Astrocyte of the spinal cord (primary cell): ENCODE data around the gene GJB3.

ENCODE experiments used
- DNase-seq: peaks from one replicate; pipeline ENCODE4 v3.0.0; 2011; ENCODE audit warnings: low read depth, low spot score
- H3K4me3 ChIP-seq: 2 replicates; pipeline ENCODE4 v1.5.1; 2011; ENCODE audit warnings: low read depth, mild to moderate bottlenecking, low read length, moderate library complexity
- in situ Hi-C: cut with HindIII; loops from 2 replicates; pipeline ENCODE4 v1.10.0; 2017; ENCODE audit warnings: low sequenced_read_pairs
- TF ChIP-seq, protein P1 (sequence below): IDR thresholded peaks from 2 replicates; pipeline ENCODE4 v1.5.1; 2012; ENCODE audit warnings: low read depth, mild to moderate bottlenecking, low read length, inconsistent platforms

The GJB3 gene

GRCh38 chr1:34759503-34760357, 21.3 kb upstream of the GJB3 start, which contains the start of gene GJB4:
Gene GJB4, plus strand, starts transcription at chr1:34759740. Its CDS starts 1,515 bp downstream, at chr1:34761255.
- DNase-seq = no peak
- TF ChIP-seq, protein P1, sequence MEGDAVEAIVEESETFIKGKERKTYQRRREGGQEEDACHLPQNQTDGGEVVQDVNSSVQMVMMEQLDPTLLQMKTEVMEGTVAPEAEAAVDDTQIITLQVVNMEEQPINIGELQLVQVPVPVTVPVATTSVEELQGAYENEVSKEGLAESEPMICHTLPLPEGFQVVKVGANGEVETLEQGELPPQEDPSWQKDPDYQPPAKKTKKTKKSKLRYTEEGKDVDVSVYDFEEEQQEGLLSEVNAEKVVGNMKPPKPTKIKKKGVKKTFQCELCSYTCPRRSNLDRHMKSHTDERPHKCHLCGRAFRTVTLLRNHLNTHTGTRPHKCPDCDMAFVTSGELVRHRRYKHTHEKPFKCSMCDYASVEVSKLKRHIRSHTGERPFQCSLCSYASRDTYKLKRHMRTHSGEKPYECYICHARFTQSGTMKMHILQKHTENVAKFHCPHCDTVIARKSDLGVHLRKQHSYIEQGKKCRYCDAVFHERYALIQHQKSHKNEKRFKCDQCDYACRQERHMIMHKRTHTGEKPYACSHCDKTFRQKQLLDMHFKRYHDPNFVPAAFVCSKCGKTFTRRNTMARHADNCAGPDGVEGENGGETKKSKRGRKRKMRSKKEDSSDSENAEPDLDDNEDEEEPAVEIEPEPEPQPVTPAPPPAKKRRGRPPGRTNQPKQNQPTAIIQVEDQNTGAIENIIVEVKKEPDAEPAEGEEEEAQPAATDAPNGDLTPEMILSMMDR = no peak
- in situ Hi-C loops = no loop called here
- H3K4me3 ChIP-seq = no peak within 1 kb of the TSS

DNA sequence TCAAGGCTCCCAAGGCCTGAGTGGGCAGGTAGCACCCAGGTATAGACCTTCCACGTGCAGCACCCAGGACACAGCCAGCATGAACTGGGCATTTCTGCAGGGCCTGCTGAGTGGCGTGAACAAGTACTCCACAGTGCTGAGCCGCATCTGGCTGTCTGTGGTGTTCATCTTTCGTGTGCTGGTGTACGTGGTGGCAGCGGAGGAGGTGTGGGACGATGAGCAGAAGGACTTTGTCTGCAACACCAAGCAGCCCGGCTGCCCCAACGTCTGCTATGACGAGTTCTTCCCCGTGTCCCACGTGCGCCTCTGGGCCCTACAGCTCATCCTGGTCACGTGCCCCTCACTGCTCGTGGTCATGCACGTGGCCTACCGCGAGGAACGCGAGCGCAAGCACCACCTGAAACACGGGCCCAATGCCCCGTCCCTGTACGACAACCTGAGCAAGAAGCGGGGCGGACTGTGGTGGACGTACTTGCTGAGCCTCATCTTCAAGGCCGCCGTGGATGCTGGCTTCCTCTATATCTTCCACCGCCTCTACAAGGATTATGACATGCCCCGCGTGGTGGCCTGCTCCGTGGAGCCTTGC, 19.7 kb upstream of the GJB3 start:
- in situ Hi-C loops = no loop called here
- no peak overlapping the region for H3K4me3 ChIP-seq
- DNase-seq = no peak
- TF ChIP-seq, protein P1 = no peak

- H3K4me3 ChIP-seq = no peak overlapping the region
- TF ChIP-seq, protein P1 = no peak
- DNase-seq = no peak
- in situ Hi-C loops = no loop called here
Observed at GRCh38 chr1:34761776-34762307, 19.2 kb upstream of the GJB3 start.

DNA sequence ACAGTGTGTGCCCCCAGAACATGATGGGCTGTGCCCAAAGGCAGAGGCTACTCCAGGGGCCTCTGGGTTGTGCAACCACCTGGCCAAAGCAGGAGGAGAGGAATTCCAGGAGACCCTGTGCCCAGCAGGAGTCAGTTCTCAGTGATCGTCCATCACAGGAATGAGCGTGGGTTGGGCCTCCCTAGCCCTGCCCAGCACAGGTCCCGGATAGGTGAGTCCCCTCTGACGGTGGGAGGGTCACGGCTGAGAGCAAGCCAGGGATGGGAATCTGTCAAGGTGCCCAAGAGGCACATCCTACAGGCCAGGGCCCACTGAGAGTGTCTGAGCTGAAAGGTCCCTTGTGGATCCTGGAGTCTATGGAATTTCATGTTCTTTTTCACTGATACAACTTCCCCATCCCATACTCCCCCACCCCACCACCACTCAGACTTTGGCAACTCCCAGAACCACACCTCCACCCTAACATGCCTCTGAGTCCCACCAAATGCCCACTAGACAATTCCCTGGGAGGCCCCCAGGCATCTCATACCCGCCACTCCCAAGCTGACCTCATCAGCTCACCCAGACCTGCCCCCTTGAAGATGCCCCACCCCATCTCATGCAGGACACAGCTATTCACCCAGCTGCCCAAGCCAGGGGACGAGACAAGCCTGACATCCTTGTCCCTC, 18.4 kb upstream of the GJB3 start:
- in situ Hi-C loops = no loop called here
- H3K4me3 ChIP-seq = no peak overlapping the region
- DNase-seq = no peak
- TF ChIP-seq, protein P1 = no peak

GRCh38 chr1:34763142-34763781, 17.8 kb upstream of the GJB3 start:
- in situ Hi-C loops = no loop called here
- DNase-seq = peak; percentile 23
- TF ChIP-seq, protein P1 = no peak
- no peak overlapping the region for H3K4me3 ChIP-seq

DNA sequence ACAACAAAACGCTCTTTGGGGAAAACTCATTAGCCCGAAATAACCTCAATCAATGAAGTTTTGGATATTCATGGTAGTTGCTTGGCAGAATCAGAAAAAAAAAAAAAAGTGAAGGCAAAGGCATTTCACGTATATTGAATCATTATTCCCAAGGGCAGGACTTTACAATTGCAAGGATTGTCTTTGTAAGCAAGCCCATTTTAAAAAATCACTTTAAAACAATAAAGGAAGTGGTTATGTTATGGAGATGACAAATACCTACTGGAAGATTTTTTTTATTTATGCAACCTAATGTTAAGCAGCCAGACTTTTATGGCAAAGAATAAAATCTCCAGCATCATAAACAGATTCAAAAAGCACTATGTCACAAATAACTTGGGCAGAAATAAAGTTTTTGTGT, 12.2 kb upstream of the GJB3 start:
- TF ChIP-seq, protein P1 = no peak
- in situ Hi-C loops = no loop called here
- DNase-seq = no peak
- no peak overlapping the region for H3K4me3 ChIP-seq
